ENCODE data around the gene TTC13.

Gene TTC13

DNA sequence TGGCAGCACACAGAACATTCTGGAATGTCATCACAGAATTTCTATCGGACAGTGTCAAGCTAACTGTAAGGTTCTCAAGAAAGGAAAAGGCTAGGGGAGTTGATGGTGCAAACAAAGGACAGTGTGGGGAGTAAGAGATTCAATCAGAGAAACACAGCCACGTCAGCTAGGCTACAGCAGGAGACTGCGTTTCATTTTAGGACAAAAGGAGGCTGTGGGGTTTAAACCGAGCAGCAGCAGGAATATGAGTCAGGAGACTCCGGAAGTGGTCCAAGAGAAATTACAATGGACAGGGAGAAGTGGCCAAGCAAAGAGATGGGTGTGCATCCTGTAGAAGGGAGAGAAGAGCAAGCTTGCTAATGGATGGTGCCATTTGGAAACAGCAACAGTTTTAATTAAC is 72.9 kb downstream of the TTC13 start:
- no peak for DNase-seq

DNA sequence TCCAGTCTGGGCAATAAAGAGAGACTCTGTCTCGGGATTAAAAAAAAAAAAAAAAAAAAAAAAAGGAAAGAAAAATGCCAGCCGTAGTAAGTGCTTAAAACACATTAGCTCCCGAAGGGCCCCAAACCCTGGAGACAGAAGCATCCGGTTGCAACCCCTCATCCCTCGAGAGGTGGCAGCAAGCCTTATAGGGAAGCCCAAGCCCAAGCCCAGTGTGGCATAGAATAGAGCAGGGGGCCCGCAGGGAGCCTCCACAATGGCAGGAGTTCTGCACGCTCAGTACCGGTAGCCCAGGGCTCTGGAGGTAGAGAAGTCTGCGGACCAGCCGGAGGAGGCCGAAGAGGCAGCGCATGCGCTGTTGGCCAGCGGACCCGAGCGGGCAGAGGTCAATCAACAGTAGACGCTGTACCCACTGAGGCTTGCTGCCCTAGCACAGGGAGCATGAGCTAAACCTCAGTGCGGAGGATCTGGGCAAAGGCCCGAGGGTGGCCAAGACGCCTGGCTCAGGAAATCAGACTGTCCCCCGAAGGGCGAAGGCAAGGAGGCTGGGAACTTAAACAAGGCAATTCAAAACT is 76.2 kb downstream of the TTC13 start:
- no peak for DNase-seq

DNA sequence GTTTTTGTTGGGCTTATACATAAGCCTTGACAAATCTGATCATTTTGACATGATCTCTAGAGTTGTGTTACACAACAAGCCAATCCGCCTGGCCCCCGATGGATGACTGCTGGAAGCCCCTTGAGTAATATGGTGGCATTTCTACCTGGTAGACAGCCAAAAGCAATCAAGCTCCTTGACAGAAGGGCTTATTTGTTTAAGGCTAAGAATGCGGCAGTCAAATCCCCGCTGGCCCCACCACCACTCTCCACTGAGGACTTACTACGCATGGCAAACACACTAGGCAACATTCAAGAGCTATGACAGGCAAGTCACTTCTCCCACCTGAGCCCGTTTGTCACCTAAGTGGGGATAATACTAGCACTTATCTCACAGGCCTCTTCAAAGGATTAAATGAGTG is 77.0 kb downstream of the TTC13 start:
- no peak for DNase-seq

DNA sequence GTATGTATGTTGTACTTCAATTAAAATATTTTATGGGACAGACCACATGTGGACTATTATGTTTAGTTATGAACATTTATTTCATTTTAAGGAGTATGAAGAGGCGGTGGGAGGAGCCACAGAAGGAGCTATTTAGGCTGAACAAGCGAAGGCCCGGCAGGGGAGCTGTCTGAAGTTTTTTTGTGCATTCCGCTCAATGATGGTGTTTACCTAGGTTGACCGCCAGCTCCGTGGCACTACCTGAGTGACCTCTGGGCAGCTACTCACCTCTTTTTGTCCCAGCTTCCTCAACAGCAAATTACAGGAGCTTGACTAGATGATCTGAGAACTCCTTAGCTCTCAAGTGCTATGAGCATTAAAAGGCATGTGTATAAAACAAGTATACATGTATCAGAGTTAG is 77.7 kb downstream of the TTC13 start:
- DNase-seq = no peak

DNA sequence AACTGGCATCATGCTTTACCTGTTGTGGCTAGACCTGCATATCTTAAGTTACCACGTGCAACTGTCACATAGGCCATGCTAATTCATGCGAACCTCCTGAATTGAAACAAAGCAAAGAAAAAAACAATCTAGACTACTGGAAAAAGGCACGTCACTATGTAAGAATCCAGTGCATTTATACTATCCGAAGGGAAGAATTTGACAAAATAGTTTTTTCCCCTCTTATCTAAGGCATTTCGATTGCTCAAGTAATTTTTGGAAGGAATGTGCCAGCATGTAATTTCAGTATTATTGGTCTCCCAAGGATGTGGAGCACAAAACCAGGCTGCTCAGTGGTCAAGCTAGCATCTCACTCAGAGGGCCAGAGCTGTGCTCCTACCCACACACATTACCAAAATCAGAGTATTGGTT is 78.8 kb downstream of the TTC13 start:
- DNase-seq = no peak

DNA sequence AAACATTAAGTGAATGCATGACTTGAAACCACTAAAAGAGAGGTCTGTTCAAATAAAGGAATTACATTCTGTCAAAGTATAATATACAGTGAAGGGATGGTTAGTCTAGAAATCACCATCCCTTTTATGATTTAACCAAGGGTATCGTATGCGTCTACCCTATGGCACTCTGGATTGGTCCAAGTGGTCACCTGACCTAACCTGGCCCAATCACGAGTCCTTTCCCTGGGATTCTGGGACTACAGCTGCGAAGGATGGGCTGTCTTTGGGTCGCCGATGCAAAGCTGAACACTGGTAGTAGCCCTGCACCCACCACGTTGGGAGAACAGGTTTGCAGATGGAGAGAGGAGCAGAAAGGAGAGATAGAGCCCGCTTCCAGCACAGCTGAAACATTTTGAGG is 79.9 kb downstream of the TTC13 start:
- no peak for DNase-seq

DNA sequence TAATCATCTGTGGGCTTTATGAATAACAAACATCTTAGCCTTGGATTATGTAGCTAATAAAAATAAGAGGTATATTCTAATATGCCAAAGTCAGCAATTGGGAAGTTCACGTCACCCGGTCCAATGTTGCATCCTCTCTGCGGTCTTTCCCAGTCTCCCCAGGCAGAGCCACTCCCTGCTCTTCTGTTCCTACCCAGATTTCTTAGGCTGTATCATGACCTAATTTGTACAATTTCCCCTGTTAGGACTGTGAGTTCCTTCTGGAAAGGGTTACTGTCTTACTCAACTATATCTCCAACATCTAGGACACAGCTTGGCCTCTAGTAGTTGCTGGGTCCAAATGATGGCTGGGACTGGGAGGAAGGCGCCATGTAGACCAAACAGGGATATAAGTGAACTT is 80.5 kb downstream of the TTC13 start:
- no peak for DNase-seq

DNA sequence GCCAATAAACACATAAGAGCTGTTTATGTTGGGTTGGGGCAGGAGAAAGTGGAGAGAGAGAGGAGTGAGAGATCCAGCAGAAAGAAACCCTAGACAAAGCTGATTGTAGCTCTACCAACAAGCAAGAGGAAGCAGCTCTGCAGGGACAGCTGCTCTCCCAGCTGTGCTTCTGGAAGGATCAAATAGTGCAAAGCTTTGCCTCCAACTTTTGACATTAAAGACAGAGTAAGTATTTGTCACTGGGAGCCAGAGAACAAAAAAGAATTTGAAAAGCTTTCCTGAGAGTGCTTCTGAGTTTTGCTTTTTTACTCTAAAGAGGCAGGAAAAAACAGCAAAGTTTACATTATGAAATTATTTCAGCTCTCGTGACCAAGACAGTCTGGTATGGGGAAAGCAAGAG is 81.9 kb downstream of the TTC13 start:
- DNase-seq = no peak

DNA sequence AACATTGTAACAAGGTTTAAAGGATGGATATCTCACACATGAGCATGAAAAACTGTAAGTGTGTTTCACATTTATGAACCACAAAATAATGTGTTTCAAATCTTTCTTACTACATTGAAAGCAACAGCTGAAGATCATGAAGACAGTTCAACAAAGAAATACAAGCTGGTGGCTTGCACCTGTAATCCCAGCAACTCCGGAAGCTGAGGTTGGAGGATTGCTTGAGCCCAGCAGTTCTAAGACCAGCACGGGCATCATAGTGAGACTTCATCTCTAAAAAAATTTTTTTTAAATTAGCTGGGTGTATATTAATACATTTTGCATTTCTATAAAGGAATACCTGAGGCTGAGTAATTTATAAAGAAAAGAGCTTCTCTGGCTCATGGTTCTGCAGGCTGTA is 83.2 kb downstream of the TTC13 start:
- no peak for DNase-seq

DNA sequence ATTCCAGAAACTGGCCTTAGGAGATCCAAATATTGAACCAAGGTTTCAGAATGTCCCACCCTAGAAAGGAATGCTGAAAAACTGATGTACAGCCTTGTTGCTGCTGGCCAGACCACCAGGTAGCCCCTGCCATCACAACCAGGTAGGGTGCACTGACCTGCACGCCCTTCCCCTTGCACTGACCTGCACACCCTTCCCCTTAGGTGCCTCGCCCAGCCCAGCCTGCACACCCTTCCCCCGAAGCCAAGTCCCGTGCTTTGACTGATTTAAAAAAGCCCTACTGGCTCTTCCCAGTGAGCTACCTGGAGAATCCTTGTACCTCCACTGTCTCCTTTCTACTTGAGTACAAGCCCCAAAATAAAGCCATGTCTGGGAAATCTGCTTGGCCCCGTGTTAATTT is 84.0 kb downstream of the TTC13 start:
- DNase-seq = no peak

DNA sequence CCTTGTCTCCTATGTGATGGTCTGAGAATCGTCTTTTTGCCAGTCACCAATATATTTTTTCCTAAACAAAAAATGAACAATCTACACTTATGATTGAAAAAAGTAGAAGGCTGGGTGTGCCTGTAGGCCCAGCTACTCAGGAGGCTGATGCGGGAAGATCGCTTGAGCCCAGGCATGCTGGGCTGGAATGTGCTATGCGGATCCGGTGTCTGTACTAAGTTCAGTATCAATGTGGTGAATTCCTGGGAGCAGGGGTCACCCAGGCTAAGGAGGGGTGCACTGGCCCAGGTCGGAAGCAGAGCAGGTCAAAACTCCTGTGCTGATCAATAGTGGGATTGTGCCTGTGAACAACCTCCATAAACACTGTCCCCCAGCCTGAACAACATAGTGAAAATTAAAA is 84.6 kb downstream of the TTC13 start:
- no peak for DNase-seq

DNA sequence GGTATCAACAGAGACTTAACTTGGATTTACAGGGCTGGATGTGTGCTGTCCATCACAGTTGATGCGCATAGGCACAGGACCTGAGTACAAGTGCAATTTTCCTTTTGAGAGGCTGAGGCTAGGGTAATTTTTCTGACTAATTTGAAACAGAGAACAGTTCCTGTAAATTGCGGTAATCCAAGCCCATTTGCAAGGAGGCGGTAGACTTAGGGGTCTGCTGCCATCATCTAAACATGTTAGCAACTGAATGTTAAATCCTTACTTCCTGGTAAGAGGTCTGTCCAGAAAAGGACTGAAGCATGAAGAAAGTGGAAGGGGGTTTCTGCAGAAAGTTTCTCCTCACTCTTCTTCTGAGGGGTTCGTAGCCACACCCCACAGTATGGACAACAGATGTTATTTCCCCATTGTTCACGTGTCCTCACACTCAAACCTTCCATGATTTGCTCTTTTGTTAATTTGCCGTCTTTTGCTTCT is 86.6 kb downstream of the TTC13 start:
- DNase-seq = no peak

DNA sequence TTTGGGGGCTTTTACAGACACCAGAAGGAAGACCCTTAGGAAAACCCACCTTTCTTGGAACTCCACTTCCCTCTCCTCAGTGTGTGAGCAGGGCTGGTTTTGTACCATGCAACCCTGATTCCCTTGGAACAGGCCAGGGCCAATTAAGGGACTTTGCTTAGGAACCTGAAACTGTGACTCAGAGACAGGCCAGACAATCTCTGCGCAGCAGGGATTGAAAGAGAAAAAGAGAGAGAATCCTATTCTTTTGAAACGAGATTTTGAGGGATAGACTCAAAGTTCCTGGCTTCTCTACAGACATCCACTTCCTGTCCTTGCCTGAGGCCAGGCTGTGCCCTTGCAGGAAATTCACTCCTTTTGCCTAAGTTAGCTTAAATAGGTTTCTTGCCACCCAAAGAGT is 87.2 kb downstream of the TTC13 start:
- no peak for DNase-seq

DNA sequence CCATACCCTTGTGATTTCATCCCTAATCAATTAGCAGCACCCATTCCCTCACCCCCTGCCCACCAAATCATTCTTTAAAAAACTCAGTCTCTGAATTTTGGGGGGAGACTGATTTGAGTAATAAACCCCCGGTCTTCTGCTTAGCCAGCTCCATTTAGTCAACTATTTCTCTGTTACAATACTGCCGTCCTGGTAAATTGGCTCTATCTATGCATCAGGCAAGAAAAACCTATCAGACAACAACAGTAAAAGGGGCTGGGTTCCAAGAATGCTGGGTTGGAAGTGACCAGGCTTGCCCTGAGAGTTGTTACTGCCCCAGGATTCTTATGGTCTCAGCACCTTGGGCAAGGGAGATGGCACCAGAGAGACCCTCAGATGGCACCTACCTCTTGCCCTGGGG is 94.0 kb downstream of the TTC13 start:
- DNase-seq = no peak

DNA sequence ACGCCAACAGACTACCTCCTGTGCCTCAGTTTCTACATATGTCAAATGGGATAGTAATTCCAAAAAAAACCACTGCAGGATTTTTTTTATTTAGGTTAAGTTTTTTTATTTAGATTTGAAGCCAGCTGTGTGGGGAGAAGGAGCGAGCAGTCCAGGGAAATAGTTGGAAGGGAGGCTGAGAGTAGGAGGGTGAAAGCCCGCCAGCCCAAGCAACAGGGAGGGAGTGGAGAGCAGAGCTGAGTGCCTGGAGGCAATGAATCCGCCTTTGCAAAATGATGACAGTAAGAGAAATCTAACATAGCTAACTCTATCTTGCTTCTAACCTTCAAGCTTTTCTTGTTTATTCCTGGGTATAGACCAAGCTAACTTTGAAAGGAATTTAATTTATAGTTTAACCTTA is 94.7 kb downstream of the TTC13 start:
- DNase-seq = no peak

DNA sequence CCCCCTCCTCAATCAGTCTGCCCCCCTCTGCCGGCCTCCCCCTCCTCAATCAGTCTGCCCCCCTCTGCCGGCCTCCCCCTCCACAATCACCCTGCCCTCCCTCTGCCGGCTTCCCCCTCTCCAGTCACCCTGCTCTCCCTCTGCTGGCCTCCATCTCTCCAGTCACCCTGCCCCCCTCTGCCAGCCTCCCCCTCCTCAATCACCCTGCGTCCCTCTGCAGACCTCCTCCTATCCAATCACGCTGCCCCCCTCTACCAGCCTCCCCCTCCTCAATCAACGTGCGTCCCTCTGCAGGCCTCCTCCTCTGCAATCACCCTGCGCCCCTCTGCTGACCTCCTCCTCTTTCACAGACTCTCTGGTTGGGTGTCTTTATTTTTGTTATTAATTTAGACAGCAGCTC is 98.9 kb downstream of the TTC13 start:
- DNase-seq = no peak

DNA sequence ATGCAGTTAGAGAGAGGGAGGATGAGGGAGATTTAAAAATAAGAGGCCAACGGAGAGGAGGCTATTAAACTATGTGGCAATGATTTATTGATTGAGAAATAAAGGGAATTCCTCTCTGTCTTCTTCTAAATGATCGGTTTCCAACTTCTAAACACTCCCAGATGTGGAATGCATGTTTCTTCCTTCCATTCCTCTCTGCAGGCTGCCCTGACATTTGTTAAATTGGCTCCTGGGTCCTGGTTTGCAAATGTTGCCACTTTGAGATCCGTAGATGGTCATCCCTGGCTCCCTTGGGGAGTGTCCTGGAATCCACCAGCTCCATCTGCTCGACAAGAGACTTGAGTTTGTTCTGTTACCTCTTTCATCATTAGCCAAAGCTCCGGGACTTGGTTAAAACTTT is 100.1 kb downstream of the TTC13 start:
- no peak for DNase-seq

DNA sequence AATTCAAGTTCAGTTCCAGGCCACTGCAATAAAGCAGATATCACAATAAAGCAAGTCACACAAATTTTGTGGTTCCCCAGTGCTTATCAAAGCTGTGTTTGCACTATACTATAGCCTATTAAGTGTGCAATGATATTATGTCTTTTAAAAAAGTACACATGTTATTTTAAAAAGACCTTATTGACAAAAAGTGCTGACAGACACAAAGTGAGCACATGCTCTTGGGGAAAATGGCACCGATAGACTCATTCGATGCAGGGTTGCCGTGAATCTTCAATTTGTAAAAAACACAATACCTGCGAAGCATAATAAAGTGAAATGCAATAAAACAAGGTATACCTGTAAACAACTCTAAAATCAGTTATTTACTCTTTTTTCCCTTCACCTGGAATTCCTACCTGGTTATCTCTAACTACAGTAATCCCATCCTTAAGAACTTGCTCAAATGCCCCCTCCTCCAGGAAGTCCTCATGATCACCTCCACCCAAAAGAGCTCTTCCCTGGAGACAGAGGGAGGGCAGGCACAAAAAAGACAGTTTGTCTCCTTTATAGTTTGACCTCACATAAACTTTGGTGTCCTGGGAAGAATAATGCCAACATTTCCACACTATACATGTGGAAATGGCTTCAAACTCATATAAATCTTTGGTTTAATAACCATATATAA is 100.6 kb downstream of the TTC13 start:
- no peak for DNase-seq

DNA sequence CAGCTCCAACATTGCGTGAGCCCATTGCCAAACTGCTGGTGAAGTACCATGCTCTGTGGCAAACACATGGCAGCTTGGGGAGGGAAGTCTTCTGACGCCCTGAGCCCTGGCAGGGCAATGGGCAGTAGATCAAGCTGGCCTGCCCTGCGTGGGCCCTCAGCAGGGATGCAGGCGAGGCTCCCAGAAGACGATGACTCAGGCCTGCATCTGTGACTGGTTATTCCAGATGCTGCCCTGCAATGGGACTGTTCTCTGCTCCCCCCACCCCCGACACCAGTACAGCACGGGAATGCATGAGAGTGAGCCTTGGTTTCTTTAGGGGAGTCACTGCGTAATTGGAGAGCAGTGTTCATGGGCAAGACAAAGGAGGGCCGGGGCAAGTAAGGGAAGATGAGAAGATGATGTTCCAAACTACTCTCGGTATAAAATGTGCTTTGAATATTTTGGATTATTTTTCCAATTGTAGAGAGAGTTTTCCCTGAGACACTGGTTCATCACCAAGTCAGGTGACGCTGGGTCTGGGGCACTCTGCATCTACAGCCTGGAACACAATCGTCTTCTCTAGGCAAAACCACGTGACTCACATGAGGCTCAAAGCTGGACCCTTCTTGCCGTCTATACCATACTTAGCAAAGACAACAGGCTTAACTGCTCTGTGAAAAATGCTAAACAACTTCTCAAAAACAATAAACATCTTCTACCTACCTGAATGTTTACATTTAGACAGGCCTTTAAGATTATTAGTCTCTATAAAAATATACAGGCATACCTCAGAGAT is 101.3 kb downstream of the TTC13 start:
- no peak for DNase-seq

DNA sequence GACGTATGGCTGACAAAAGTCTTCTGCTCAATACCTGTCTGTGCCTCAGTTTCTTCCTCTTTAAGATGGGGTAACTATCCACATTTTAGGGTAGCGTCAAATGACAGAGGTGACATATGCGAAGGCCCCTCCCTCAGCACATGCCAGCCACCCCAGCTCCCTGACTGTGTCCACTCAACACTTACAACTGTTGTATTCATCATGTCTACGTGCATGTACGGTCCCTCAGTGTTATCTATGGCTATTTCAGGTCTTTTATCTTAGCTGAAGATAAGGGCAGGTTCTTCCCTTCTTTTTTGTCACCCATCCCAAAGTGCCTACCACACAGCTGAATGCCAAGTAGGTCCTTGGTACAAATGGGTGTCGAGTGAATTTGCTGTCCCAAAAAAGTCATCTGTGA is 102.0 kb downstream of the TTC13 start:
- DNase-seq = no peak

DNA sequence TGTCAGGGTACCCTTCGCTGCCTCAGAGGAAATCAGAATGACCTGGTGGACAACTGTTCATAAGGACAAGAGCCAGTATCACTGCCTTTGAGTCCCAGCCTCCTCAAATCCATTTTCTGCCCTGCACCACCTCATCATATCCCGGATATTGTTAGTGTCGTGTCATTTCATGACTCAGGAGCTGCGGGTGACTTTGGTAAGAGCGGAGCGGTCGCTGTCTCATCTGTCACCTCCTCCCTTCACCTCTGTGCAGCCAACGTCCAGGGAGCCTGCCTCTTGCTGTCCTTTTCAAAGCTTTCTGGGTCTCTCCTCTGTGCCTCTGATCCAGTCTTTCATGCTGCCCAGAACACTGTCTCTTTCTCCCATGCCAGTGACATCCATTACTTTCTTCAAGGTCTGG is 103.3 kb downstream of the TTC13 start:
- no peak for DNase-seq

DNA sequence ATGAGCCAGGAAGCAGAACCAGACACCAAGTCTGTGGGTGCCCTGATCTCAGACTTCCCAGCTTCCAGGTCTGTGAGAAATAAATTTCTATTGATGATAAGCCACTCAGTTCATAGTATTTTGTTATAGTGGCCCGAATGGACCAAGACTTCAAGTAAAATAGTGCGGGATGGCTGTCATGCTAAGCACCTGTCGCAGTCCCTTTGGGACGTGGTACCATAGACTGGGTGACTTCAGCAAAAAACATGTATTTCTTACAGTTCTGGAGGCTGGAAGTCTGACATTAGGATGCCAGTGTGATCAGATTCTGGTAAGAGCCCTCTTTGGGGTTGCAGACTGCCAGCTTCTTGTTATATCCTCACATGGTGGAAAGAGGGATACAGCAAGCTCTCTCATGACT is 107.7 kb downstream of the TTC13 start:
- DNase-seq = no peak

DNA sequence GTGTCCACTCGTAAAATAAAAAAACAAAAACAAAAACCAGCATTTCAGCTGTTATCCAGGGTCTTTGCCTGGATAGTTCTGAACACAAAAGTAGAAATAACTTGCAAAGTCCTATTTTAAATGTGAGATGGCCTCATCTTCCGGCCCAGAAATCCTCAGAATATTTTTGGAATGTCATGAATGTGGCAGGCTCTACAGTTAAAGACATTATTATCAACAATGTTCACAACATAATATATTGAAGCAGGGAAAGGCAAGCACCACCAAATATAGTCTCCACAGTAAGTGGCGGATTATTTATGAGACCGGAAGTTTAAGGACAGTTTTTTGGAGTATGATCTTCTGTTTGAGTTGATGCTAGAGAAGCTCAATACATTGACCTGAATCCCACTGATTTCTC is 109.2 kb downstream of the TTC13 start:
- DNase-seq = no peak

DNA sequence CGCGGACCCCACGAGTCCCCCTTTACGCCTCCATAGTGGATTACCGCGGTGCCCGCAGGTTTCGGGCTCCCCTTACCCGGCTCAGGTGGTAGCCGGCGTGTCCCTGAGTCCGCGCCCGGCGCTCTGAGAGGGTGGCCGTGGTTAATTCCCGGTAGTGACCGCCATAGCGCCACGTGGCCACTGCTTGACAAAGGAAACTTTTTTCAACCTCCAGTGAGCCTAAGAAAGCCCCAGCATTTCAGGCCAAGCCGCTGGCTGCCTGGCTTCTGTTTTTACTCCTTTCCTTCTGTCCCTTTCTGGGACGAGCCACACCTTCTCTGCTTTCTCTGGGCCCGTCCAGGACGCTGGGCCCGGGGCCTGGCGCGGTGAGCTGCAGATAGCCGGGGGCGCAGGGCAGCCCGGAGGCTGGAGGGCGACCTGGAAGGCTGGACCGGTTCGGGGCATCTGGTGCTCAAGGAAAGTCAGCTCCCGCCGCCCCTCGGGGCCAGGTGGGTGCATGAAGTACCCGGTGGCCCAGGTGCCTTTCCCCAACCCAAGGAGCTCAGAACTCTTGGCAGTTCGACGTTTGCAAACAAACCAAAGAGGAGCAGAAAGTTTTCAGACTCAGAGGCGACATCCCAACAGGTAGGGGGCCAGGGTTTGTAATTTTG is 109.8 kb downstream of the TTC13 start:
- peak; percentile 4 for DNase-seq
